Measurements from ENCODE around the gene BCAN.

DNA sequence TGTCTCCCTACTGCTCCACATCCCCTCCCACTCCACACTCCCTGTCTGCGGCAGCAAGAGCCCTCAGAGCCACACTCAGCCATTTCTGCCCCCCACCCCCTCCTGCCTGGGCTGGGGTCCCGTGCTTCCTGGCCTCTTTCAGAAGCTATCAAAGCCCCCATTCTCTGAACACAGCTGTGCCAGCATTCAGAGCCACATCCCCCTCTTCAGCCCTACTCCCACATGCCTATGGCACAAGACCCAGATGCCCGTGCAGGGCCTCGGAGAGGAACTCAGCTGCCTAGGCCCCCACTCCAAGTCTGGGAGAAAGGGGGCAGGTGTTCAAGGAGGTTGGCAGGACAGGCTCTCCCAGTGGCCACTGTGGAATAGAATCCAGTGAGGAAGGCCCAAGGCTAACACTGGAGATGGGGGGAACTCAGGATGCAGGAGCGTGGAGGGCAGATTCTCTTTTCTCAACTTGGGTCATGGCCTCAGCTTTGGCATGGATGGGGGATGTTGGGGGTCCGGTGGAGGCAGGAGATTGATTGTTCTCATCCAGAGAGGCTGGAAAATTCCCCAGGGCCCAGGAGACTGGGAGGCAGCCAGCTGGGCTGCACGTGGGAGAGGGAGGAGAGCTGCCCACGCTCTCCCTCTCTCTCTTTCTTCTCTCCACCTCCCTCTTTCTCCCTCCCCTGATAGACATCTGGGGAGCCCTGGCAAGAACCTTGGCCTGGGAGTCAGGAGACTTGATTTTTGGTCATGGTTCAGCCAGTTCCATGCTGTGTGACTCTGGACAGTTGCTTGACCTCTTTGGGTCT lies 3.5 kb upstream of the BCAN start:
- TF ChIP-seq EZH2 (IDR thresholded peaks at IDR 0.05) (no peak), POLR2AphosphoS5 (IDR thresholded peaks at IDR 0.05; ENCODE audit: borderline replicate concordance, low read depth, low read length) (no peak)

All from SK-N-MC (cell line).